Measurements from ENCODE around the gene FMN1.
A peak's percentile ranks its signal among the peaks of the same experiment; 100 is the strongest.

FMN1 gene

DNA sequence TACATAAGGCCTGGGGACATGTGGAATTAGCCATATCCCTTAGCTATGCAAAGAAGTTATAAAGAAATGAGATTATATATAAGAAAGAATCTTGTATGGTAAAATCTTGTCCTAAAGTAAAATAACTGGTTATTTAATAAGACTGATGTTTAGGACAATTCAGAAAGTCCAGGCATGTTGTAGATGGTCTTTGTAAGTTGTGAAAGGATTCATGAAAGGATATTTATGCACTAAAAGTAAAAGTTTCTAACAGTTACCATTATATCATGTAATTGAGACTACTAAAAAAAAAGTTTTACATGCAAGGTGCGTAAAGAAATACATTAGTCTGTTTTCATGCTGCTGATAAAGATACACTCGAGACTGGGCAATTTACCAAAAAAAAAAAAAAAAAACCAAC lies 146.3 kb downstream of the FMN1 start:
- DNase-seq (ENCODE audit: low spot score) = no peak

DNA sequence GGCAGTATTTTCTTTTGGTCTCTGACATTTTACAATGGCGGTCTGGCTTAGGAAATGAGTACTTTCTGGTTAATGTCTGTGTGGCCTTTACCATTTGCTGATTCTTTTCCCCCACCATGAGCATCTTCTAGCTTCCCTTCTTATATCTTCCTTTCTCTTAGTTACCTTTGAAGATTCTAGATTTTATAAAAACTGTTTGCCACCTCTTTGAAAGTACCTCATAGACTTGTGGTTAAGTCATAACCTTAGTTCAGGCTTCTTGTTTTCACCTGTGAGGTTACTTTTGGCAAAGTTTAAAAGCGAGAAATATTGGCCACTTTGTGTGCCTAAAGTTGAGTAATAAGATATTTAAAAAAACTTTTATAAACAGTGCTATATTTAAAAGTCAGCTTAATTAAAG lies 147.4 kb downstream of the FMN1 start:
- no peak for DNase-seq (ENCODE audit: low spot score)

DNA sequence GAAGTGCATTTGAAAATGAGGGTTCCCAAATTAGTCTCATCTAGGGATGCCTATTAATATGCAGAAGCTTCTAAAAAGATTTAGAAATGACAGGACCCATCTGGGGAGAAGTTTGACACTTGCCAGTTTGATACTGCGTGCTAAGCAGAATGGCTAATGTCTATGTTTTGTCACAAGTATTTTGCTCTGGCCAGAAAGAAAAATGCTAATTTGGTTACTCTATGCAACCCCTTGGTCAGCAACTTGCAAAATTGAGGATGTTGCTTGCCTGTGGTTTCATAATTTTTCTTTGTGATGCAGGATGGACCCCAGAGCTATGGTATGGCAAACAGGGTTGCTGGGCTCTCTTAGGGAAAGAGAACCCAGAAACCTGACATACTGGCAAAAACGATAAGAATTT lies 148.2 kb downstream of the FMN1 start:
- DNase-seq (ENCODE audit: low spot score) = no peak

DNA sequence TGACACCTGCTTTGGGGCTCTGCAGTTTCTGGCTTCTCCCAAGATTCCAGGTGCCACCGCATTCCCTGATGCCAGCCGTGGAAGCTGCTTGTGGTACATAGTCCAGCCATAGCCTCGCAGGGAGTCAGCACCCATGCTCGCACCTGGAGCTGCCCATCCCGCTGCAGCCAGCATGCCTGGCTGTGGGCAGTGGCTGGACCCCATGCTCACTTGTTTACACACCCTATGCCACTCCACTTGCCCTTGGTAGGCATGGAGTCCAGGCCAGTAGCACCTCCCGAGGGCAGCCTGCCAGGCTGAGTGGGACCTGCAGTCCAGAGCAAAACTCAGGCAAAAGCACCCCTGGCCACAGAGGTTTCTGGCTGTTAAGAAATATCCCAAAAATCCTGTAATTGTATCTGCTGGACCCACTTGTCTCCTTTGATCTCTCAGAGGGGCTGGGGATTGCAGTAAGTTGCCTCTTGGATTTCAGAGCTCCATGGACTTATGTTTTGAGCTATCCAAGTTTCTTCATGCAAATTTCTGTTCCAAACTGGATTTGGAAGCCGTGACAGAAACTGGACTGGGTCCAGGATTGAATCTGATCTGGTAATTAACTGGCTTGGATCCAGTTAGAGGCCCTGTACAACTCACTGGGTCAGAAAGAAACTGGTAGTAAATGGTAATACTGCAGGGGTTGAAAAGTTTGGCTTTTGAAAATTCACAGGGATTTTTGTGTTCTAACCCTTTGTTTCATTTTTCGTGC lies 149.3 kb downstream of the FMN1 start:
- no peak for DNase-seq (ENCODE audit: low spot score)

DNA sequence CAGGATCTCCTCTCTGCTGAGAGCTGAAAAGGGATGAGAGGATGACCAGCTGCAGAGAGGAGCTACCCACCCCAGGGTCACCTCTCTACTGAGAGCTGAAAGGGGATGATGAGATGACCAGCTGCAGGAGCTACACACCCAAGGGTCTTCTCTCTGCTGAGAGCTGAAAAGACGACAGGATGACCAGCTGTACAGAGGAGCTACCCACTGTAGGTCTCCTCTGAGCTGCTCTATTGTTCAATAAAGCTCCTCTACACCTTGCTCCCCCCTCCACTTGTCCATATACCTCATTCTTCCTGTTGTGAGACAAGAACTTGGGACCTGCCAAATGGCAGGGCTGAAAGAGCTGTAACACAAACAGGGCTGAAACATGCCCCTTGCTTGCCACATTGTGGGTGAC lies 149.9 kb downstream of the FMN1 start:
- DNase-seq (ENCODE audit: low spot score) = no peak

DNA sequence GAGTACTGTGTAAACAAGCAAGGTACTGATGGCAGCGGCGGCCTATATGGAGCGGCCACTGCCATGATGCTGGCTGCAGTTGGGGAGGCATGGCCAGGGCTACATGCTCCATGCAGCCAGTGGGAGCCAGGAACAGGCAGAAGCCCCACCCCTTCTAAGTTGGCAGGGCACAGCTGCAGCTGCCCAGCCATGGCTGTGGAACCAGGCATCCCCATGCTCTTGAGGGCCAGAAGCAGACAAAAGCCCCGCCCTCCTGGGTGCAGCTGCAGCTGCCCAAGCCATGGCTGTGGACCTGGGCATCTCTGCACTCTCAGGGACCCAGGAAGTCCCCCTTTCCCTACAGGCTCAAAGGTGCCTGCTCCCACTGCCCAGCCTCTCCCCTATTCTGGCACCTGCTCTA lies 150.9 kb downstream of the FMN1 start:
- no peak for DNase-seq (ENCODE audit: low spot score)

DNA sequence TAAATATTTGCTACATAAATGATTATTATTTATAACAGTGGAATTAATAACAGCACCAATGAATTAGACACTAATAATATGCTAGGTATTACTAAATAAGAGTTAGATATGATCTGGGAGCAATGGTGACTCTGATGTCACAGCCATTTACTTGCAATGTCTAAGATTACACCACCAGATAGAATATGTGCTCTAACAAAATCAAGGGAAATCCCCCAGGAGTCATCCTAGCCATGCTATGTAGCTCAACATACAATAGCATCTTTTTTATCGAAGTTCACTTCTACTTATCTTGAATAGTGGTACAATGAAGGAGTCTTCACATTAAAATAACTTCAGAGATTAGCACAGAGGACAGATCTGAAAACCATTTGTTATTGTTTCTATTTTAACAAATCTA lies 154.0 kb downstream of the FMN1 start:
- DNase-seq (ENCODE audit: low spot score) = no peak

DNA sequence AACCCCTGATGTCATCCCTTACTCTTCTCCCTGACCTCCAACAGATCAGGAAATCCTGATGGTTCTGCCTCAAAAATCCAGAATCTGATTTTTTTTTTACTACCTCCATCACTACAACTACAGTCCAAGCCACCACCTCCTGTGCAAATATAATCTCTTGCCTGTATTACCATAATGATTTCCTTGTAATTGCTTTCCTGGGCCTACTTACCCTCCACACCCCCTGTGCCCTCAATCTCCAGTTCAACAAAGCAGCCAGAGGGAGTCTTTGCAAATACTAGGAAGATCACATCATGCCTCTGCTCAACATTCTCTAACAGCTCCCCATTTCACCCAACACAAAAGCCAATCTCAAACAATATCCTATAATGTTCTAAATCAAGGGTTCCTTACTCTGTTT lies 159.9 kb downstream of the FMN1 start:
- no peak for DNase-seq (ENCODE audit: low spot score)

DNA sequence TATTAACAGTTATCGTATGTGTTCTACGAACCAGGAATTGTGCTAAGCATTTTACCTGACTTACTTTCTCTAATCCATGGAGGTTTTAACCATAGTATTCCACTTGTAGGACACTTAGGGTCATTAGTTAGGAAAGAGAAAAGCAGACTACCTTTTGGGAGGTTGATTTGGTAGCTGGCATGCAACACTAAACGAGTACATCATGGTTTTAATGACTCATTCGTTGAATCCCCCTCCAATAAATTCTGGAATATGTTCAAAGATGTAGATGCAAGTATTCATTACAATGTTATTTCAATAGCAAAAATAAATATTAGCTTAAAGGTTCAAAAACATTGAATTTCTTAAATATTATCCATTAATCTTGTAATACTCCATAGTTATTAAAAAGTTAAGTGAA lies 162.5 kb downstream of the FMN1 start:
- DNase-seq (ENCODE audit: low spot score) = no peak

DNA sequence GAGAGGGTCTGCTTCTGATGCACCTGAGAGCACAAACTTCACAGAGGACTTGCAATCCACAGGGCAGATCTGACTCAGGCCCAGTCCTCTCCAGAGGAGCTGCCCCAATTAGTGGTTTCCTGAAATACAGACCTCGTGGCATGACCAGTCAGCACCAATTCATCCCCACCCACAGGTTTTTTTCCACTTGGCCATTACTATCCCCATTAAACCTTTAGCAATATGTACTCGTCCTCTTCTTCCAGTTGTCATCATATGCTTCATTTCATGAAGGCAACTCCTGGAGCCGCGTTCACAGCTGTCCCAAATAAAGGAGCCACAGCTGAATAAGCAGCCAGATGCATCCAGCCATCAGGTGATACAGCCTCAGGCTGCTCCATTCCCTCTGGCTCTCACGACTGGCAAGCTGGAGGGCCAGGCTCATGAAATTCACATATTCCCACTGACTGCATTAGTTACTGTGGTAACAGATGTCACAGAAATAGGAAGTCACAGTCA lies 163.1 kb downstream of the FMN1 start:
- DNase-seq (ENCODE audit: low spot score) = peak; percentile 20

DNA sequence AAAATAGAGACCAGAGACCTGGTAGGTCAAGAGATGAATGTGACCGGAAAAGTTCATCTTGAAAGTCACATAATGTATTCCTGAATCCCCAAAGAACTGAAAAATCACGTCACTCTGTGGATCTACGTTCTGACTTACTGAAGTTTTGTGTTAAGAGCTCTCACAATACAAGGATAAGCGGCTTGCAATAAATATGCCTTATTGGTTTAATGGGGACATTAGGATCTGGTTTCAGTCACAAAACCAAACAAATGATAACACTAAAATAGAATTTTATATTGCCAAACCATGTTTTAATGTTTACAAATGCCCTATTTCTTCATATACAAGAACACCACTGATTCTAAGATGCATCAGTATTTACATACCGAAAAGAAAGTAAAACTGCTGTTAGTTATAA lies 164.2 kb downstream of the FMN1 start:
- no peak for DNase-seq (ENCODE audit: low spot score)

DNA sequence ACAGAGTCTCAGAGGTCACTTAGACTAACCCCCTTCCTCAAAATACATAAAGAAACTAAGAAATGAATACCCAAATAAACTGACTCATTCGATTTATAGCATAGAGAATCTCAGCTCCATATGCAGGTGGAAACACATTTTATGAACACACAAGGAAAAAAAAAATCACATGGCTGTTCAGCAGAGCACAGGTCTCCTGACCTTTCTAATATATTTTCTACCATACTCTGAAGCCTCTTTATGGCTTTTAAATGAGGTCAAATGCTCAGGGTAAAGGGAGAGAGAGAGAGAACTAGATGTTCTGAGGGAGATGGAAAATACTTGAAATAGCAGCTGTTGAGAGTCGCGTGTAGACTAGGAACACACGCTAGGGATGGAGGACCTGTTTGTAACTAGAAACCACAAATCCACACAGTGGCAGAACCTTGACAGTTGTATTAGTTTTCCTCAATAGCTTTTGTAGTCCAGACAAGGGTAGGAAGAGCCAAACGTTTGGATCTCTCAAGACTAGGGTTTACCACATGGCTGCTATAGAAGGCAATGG lies 165.3 kb downstream of the FMN1 start:
- DNase-seq (ENCODE audit: low spot score) = no peak

DNA sequence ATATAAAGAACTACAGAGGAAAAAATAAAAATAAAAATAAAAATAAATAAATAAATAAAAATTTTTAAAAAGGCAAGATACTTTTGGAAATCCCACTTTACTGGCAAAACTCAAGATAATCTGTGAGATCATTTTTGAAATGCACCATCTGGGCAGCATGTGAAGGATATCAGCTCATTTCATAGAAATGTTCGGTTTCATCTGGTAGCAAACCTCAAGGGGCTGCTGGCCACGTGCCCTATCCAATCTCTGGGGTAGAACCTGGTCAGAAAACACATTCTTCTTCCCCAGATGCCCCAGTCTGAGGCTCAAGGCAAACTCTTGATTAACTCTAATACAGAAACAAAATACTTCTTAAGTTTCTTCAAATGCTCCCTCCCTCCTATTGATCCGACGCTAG lies 166.0 kb downstream of the FMN1 start:
- no peak for DNase-seq (ENCODE audit: low spot score)

DNA sequence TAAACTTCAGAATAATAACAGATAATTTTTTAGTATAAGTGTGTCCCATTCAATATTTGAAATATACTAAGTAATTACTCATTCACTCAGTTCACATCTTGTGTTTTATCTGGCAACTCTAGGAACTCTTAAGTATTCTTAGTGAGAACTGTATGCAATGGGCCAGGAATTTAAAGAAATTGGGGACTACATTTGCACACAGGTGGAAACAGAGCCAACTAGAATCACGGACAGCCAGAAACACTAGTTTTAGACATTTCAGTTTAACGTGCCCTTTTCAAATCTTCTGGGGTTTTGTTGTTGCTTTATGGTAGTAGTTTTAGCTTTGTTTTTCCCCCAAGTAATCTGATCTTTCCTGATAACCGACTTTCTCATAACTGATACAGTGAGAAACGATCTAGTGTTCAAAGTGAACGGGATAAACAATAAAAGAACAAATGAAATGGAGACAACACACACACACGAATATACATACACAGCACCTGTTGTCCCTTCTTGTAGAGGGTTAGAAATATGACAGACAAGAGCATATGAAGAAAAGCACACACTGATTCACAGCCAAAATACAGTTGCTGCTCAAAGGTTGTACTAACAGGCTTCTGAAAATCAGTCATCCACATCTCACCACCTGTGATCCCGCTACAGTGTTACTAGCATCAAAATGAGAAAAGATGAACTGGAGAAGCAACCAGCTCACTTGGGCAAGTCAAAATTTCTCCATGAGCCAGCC lies 167.0 kb downstream of the FMN1 start:
- no peak for DNase-seq (ENCODE audit: low spot score)

DNA sequence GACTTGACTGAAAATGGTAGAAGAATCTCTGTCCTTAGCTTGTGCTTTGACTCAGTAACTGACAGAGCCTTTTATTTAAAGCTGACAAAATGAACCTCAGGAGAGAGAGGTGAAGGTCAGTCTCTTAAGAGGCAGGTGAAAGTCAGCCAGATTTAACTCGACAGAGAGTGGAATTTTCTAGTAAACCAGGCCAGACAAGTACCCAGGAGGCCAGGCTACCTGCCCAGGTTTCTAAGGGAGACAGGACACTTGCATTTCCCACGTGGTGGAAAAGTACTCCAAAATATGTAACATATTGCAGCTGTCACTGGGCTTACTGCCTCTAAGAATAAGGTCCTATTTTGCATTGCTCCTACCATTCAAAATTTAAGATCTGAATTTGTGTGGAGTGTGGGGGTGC lies 167.9 kb downstream of the FMN1 start:
- DNase-seq (ENCODE audit: low spot score) = no peak

DNA sequence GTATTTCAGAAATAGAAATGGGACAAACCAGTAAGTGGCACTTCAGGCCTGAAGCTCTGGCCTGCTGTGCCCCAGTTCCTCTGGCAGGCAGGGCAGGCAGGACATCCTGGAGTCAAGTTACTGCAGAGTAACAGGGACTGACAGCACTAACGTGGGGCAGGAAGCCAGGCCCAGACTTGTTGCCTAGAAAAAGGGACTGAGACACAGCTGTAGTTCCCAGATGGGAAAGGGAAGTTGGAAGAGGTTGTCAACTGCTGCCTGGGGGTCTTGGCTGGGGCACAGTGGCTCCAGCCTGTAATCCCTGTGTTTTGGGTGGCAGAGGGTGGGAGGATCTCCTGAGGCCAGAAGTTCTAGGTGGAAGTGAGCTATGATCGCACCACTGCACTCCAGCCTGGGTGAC lies 171.9 kb downstream of the FMN1 start:
- peak; percentile 45 for DNase-seq (ENCODE audit: low spot score)

DNA sequence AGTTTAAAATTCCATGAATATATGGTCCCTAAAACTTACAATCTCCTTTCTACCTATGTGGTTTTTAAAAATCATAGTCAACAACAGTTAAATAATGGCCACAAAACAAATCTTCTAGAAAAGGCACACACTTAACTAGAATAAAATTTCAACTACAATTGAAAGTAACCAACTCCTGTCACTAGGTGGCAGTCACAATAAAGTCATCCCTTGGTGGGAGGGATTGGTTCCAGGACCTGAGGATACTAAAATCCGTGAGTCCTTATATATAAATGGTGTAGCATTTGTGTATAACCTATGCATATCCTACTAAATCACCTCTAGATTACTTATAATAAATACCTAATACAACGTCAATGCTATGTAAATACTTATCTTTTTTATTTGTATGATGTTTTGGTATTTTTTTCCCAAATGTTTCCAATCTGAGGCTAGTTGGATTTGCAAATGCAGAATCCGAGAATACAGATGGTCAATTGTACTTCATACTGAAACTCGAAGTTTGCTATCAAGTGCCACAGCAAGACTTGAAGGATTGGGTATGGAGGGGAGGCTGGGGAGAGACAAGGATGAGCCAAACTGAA lies 172.6 kb downstream of the FMN1 start:
- peak; percentile 70 for DNase-seq (ENCODE audit: low spot score)

DNA sequence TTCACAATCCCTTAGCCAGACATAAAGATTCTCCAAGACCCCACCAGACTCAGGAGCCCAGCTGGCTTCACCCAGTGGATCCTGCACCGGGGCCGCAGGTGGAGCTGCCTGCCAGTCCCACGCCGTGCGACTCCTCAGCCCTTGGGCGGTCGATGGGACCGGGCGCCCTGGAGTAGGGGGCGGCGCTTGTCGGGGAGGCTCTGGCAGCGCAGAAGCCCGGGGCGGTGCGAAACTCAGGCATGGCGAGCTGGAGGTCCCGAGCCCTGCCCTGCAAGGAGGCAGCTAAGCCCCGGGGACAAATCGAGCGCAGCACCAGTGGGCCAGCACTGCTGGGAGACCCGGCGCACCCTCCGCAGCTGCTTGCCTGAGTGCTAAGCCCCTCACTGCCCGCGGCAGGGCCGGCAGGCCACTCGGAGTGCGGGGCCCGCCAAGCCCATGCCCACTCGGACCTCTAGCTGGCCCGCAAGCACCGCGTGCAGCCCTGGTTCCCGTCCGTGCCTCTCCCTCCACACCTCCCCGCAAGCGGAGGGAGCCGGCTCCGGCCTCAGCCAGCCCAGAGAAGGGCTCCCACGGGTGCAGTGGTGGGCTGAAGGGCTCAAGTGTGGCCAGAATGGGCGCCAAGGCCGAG lies 175.0 kb downstream of the FMN1 start:
- no peak for DNase-seq (ENCODE audit: low spot score)

DNA sequence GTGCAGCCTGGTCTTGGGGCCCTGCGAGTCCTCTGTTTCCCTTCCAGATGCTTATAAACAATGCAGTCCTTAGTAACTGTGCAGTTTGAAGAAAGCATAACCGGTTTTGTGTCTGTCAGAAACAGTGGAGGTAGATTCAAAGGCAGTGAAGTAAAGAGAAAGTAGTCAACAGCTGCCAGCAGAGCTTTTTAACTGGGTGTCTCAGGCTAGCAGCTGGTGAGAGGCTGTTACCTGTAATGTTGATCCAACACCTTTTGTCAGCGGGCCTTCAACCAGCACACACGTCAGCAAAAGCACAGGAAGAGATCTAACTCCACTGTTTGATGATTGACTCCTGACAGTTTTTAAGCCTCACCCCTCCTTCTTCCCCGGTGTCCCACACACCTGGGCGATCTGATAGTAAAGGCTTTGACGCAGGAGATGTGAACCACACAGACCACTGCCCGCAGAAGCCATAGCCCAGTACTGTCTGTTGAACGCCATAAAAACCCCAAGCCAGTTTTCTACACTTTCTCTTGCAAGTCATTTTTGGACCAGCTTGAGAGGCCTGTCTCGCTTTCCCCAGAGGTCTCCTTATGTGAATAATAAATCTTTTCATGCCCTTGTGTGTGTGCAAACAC lies 178.0 kb downstream of the FMN1 start:
- DNase-seq (ENCODE audit: low spot score) = no peak

DNA sequence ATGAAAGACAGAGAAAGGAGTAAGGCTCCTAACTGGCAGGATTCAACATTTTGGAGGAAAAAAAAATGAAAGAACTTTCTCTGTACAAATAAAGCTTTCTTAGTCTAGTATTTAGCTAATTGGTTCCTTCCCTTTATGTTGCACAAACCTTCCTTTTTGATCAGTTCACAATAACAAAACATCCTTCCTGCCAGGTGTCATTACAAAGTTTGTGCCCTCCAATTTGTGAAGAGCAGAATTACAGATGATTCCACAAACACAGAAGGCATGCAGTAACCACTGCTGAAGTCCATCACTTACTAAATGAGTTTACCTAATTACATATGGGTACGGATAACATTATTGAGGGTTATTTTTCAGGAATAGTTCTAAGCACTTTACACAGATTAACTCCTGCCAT lies 179.9 kb downstream of the FMN1 start:
- no peak for DNase-seq (ENCODE audit: low spot score)

DNA sequence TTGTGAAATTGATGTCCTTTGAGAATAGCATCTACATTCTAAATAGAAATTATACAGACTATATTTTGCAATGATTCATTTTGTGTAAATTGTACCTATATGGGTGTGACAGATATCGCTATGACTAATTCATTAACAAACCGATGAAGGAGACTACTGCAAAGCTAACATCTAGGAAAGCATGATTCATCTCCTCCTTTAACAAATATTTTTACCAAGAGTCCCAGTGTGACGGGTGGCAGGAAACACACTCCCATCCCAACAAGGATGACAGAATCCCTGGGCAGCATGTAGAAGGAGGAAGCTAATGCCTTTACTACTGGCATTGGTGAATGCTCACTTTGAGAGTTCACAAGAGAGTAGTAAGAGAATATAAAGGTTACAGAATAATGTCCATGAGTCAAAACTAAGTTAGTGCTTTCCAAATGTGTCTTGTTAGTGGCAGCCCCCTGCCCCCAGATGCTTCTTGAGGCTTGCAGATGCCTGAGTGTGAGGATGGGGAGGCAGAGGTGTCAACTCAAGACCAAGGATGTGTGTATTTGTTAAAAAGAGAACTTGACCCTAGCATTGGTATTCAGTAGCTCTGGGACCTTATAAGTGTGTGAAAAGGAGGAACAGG lies 180.6 kb downstream of the FMN1 start:
- DNase-seq (ENCODE audit: low spot score) = no peak

DNA sequence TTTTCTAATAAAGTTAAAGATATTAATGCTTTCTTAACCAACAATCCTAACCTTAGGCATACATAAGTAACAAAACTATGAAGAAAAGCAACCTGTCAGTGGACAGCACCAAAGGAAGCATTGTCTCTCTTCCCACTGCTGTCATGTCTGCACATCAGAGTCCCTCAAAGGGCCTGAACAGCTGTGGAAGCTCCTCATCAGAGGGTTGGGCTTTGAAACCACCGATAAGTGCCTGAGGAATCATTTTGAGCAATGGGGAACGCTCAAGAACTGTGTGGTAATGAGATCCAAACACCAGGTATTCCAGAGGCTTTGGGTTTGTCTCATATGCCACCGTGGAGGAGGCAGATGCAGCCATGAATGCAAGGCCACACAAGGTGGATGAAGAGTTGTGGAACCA lies 182.5 kb downstream of the FMN1 start:
- no peak for DNase-seq (ENCODE audit: low spot score)
